Measurements from ENCODE around the gene IL34.

The IL34 gene

DNA sequence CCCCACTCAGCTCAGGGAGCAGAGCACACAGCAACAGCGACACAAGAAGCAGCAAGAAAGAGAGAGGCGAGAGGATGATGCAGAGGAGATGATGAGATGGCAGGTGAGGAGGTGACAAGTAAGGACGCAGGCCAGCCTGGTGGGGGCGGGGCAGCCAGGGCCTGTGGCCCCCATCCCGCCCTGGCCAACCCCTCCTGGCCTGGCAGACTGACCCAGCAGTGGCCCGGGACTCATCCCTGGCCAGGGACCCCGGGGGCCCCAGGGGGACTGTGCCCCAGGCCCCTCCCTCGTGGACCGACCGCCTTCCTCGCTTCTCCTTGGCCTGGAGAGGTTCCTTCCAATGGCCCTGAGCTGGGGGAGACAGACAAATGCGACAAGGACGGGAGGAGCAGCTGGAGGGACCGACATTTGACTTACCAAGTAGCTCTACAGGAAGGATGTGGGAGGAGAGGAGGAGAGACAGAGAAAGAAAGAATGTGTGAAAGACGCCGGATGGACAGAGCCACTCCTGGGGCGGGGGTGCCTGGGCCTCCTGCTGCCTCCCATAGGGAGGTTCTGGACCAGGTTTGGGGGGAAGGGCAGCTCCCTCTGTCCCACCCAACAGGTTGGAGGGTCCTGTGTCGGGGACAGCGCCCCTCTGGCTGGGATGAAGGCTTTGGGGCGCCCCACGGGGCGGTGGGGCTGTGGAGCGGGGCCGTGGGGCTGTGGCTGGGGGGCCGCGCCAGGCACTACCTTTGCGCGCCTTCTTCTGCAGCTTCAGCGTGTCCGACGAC lies 32.7 kb downstream of the IL34 start:
- no peak for DNase-seq

DNA sequence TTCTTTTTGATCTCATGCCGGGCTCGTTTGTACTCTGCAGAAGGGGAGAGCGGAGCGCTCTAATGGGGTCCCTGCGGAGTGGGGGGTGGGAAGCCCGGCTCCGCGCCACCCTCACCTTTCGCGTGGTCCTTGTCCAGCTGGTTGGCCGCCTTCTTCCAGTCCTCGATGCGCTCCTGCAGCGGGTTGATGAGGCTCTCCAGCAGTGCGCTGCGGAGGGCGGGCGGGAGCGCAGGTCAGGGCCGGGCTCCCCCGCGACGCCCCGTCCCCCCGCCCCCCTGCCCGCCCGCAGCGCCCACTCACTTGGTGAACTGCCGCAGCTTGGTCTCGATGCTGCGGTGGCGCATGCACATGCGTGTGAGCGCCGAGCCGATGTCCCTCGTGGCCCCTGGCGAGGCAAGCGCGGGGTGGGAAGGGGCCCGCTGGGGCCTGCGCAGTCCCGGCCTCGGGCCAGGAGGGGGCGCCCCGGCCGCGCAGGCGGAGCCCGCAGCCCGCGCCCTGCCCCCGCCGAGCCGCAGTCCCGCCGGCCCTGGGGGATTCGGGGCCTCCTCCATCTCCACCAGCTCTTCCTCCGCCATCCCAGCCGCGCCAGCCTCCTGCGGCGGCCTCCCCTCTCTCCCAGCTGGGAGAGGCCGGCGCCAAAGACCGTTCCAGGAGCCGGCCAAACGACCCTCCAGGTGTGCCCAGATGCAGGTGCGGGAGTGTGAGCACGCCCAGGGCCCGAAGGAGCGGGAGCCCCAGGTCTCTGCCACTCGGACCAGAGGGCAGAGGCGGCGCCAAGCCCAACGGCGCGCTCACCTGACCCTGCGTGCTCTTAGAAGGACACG lies 33.5 kb downstream of the IL34 start:
- DNase-seq, result peak; percentile 41

DNA sequence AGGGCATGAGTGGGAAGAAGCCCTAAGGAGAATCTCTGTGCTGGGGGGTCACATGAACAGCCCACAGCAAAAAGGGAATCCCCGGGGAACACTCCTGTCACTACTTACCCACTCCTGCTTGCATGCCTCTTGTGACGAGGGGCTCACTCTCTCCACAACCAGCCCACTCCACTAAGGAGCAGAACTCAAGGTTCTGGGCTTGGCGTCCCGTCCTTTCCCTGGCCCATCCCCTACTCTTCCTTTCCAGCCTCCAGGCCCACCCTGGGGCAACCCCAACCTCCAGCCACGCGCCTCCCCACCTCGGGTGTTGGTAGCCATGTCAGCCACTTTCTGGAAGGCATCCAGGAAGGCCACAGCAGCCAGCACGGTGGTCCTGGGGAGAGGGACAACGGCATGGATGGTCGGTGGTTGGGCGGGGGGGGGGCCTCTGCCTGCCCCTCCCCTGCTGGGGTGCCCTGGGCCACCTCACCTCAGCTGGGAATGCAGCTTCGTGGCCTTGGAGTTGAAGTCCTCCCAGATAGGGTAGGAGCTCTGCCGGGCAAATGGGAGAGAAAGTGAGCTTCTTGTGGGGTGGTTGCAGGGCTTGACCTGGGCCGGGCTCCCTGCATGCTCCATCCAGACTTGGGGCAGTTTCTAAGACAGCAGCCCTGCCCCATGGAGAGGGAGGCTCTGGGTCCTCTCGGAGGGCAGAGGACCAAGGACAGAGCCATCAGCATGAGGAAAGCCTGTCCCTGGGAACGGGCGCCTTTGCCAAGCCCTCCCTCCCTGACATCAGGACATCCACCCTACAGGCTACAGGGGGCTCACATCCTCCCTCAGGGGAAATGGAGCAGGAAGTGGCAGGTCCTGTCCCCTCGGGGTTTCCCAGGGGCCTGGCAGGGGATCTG lies 34.4 kb downstream of the IL34 start:
- no peak for DNase-seq

DNA sequence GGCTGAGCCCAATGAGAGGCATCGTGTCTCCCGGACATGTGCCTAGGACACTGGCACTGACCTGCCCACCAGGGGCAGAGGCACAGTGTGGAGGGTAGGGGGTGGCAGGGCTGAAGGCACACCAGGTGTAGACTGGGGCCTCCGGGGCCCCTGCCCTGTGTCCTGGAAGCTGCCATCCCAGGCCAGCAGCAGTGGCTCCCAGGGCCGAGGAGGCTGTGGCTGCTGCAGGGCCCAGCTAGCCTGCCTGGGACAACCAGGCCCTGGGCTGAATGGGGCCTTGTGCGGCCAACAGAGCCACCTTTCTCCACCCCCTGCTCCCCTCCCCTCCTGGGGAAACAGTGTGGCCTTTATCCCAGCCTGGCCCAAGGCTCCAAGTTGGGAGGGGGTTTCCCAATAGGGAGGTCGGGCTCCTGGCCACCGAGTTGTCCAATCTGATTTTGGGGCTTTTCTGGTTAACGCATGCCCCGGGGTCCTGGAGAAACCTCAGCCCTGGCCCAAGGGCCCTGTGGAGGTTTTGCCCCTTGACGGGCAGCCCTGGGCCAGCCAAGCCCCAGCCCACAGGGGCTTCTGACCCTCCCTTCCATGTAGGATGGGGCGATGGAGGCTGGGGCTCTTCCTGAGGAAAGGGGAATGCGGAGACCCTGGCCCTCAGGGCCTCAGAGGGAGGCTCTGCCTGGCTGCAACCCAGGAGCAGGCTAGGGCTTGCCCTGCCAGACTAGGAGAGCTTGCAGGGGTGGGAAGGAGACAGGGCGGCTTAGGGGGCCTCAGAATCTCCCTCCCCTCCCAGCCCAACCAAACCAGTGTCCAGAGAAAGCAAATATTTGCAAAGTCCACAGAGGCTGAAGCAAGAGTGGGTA lies 35.3 kb downstream of the IL34 start:
- DNase-seq, result no peak

DNA sequence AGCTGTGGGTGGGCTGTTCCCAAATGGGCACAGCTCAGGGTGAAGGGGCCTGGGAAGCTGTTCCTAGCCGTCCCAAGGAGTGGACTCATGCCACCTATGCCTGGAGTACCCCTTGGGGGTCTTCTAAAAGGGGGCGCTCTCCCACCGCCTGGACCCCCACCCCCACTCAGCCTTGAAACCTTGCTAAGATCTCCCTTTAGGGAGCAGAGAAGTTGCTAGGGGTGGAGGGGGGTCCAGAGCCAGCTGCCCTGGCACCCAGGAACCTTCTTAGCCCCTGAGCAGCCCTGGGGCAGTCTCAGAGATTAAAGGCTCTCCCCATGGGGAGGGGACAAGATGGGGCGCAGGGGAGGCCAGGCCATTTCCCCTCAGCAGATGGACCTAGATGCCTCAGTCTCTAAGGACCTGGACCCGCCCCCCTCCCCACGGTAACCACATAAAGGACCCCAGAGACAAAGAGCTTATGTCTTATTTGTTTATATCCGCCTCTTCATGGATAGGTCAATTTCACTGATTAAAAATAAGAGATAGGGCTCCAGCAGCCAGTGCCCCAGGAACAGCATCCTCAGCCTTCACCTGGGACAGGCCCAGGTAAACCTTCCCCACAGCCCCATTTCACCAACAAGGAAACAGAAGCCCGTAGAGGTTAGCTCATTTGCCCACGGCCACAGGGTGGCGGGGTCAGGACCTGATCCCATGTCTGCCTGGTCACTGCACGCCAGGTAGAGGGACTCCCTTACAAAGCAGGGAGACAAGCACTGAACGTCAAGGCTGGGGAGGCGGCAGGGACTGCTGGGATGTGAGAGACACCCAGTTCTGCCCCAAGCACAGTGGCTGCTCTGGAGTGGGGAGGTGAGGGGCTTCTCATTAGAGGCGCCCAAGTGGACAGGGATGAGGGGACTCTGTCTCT lies 36.1 kb downstream of the IL34 start:
- no peak for DNase-seq

DNA sequence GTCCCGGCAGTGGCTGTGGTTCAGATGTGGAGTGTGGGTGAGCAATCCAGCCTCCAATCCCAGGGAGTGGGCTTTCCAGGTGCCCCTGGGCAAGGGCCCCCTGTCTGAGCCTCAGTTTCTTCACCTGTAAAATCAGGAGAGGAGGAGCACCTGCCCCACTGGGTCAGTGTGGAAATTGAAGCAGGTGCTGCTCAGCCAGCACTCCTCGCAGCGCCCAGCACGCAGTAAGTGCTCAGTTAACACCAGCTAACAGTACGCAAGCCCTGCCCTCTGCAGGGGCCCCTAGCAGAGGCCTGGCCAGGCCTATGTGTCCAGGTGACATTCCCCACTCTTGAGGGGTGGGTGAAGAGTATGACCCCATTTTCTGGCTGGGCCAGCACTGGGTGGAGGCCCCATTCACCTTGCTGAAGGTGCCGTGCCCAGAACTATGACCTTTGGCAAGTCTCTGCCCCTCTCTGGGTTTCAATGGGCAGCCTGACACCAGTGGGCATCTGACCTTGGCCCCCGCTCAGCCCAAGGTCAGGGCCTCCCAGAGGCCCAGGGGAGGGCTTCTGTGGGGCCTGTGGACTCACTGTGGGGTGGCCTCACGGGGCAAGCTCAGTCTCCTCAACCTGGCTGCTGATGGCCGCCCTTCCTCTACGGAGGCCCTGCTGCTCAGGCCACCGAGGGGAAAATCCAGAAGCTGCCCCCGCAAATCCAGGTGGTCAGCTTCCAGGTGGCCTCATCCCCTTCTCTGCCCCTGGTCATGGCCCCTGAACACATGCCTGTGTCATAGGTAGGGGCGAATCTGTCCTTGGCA lies 37.0 kb downstream of the IL34 start:
- no peak for DNase-seq

DNA sequence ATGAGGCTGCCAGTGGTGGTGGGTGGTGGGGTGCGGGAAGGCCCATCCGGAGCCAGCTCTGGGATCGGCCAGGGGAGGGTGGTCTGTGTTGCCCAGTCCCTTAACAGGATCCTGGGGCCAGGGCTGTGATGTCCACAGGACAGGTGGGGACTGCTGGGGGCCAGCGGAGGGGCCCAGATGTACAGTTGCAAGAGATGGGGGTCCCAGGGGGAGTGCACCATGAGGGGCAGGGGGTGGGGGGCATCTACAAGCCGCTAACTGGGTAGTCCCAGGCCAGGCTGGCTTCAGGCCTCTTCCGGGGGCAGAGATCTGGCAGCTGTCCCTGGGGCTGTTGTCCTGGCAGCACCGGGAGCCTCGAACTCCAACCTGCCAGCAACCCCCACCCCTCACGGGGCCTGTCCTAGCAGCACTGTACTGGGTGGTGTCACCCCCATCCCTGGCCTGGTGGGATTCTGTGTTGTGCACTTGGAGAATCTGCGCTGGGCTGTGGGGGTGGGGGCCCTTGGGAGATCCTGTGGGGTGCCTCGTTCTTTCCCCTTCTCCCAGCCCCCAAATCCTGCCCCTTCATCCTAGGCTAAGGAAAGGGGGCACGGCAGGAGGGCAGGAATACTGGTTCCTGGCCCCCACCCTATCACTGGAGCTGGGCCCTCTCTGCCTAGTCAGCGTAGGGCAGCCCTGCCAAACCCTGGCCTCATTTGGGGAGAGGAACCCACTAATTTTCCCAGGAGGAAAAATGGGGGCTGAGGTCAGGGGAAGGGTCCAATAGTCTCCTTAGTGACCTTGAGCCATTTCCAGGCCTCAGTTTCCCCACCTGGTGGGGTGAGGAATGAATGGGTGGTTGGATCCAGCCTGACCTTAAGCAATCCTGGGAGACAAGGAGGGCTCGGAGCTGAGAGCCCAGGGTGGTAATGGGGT lies 38.0 kb downstream of the IL34 start:
- DNase-seq, result no peak

DNA sequence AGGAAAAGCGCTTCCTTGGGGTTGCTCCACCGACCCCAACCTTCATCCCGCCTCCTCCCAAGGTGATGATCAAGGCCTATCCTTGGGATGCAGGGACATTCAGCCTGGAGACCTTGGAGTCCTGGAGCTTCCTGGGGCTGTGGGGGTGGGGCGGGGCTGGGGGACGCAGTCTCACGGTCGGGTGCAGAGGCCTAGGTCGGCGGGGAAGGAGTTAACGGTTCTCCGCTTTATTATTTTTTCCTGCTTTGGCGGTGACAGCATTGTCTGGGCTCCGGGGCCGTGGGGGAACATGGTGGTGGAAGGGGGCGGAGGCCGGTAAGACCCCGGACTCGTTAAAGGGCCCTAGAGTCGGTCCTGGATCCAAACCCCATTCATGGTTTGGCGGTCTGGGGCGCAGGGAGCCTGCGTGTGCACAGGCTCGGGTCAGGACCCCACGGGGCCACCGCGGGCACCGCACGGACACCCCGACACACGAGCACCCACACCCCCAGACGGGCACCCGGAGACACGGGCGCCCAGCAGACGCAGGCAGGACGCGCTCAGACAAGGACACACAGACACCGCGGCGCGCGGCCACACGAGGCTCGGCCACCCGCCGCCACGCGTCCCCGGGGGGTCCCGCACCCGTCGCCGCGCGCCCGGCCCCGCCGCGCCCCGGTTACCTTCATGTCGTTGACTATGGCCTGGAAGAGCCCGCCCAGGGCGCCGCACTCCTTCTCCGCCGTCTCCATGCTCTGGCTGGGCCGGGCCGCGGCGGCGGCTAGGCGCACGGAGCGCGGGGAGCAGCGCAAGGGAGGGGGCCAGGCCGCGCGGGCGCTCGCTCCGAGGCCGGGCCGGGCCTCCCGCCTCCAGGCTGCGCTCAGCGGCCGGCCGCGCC lies 38.9 kb downstream of the IL34 start:
- DNase-seq, result peak; percentile 49

DNA sequence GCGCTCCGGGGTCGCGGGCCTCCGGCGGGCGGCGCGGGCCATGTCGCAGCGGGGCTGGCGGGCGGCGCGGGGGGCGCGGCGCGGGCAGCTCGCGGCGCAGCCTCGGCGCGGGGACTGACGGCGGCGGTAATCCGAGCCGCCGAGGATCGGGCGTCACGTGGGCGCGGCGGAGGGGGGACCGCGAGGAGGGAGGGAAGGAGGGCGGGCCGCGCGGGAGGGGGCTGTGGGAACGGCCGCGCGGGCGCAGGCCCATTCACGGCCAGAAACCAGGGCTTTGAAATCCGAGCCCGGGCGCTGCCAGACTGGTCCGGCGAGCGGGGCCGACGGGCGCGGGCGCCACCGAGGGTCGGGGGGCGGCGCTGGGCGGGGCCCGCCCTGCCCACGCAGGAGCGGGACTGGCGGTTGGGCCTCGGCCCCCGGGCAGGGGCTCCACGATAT lies 39.6 kb downstream of the IL34 start, which contains the start of gene MTSS2:
TSS of gene MTSS2 (minus strand) at position 116 of the 438 bp plus-strand sequence. CDS start 262 bp downstream, outside the sequence.
- peak; percentile 86 for DNase-seq

DNA sequence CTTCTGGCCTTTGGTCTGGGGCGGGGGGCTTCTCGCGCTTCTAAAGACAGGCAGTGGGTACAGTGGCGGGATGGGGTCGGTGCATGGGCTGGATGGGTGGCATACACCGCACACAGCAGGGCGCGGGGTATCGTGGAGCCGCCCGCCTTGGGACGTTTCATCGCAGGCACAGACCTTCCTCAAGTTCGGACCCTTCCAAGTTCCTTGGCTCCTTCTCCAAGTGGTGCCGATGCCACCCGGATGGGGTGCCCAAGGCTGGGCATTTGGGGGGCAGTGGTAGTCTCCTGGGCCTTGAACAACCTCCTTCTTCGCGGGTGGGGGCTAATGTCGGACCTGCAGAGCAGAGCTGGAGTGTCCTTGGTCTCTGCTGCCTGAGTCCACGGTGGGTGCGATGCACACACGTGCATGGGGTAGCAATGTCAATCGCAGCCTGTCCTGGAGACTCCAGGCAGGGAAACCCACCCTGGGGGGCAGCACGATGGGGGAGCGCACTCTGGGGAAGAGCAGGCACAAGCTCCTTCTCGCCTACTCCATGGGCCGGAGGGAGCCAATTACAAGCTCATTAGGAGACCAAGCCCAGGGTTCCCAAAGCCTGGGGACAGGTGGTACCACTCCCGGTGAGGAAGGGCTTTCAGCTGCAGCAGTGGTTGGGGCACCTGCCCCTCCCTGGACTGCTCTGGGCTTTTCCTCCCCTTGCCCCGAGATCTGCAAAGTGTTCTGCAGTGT lies 40.2 kb downstream of the IL34 start:
- DNase-seq, result no peak

DNA sequence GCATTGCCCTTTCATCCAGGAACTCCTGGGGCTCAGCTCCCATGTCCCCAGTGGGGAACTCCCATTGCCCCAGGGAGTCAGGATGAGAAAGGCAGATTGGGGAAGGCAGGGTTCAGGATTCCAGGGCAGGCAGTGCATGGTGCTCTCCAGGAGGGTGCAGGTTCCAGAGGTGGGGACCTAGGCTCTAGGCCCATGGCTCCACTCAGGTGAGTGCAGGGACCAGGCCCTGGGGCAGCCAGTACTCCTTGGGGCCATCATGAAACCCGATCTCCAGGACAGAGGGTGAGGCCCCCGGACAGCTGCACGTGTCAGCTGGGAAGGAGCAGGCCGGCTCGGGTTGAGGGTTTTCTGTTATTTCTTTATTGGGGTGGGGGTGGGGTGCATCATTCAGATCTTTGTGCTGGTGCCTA lies 40.7 kb downstream of the IL34 start:
- DNase-seq, result no peak

DNA sequence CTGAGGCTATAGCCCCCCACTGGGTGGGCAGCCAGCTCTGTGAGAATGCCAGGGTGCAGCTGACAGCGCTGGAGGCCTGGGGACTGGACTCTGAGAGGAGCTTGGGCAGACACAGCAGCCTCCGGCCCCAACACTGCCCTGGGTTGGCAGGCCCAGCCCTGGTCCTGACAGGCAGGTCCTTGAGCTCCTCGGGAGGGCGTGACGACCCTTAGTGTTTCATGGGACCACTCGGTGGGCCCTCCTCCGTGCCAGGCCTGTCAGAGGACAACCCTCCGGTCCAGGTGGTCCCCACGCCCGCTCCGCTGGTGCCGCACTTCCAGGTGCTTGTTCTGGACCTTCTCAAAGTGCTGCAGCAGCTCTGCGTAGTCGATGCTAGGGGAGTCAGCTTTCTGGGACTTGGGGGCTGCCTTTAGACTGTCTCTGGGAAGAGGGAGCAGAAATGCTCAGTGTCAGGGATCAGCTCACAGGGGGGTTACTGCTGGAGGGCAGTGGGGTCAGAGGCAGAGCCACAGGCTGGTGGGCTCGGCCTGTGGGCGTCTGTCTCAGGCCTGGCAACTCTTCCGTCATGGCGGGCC lies 41.4 kb downstream of the IL34 start:
- no peak for DNase-seq

DNA sequence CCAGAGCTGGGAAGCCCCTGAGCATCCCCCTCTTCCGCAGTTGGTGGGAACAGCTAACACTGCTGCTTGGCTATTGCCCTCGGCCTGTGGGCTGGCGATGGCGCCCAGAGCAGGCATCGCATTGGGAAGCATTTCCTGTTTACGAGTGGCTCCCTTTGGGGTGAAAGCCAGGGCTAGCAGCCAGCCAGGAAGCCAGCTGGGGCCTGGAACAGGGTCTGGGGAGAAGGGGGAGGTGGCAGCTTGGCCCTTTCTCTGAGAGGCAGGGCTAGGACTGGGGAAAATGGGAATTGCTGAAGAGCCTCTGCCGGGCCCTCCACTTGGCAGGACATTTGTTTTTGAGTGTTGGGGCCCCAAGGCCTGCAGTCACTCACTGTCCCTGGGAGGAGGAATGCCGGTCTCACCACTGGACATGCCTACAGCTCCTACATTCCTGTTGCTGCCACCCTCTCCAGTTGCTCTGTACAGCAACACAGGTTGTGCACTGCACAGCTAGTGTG lies 41.9 kb downstream of the IL34 start:
- DNase-seq, result no peak

DNA sequence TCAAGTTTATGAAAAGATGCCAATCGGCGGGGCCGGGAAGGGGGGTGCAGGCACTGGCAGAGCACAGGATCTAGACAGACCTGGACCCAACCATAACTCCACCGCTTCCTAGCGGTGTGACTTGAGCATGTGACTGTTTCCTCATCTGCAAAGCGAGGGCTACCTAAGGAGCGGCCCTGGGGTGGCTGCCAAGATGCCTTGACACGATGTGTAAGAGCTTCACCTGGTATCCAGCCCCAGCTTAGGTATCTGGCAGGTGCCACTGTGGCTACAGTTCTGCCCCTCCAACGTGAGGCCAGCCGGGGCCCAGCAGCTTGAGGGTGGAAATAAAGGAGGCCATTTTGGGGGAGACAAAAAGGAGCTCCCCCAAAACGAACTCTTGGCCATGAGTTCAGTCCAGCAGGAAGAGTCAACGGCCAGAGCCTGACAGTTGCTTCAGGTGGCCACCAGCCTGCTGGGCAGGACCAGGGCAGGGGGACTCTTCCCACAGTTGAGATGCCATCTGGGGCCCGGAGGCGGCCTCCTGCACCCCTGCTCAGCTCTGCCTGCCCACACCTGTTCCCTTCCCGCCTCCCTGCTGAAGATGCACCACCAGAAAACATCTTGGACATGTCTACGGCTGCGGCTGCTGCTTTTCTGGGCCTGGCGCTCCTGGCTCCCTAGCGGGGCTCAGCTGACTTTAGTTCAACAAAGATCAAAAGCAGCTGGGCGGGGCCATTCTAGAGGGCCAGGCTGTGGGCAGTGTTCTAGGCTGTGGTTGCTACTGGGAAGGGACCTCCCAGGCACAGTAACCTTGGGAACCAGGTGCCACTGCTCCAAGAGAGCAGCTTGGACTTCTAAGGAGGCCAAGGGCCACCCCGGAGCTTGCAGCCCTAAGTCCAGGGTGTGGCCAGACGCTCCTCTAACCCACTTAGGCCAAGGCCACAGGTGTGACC lies 42.9 kb downstream of the IL34 start:
- peak; percentile 58 for DNase-seq
